GM12892 (cell line): ENCODE results near the gene SYT4.

ENCODE experiments used
- POLR2A ChIP-seq: IDR thresholded peaks from 2 replicates; pipeline ENCODE4 v1.6.1; 2011; ENCODE audit warnings: low read depth, low read length, control low read depth
- POLR2AphosphoS5 ChIP-seq: IDR thresholded peaks from 2 replicates; pipeline ENCODE4 v1.6.1; 2011; ENCODE audit warnings: low read depth, low read length, control low read depth
- TAF1 ChIP-seq: IDR thresholded peaks from 2 replicates; pipeline ENCODE4 v1.6.1; 2011; ENCODE audit warnings: low read depth, mild to moderate bottlenecking, control low read depth, low read length, borderline replicate concordance

- TF ChIP-seq POLR2A (no peak), POLR2AphosphoS5 (no peak), TAF1 (no peak)
Observed at GRCh38 chr18:43310239-43310638, 32.9 kb upstream of the SYT4 start.
